ENCODE data around the gene GPN3.

GPN3 gene

DNA sequence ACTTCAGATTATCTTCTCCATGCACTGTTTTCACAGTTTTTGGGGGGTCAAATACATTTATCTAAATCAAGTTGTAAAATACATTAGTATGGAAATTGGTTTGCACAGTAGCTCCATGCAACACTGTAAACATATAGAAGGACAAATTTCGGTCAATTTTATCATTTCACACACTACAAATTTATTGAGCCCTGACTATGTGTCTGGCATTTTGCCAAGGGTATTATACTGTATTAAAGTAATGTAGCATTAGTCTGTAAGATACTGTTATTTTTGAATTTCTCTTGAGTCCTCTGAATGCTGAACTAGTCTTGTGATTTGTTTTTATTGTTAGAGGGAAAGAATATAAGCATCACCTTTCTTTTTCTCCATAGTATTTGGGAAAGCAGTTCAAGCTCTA lies 35.4 kb upstream of the GPN3 start:
- no peak for DNase-seq (ENCODE audit: low read depth)
- H3K4me3 ChIP-seq (ENCODE audit: low read depth, low read length) = no peak overlapping the region
- TF ChIP-seq, protein P1, sequence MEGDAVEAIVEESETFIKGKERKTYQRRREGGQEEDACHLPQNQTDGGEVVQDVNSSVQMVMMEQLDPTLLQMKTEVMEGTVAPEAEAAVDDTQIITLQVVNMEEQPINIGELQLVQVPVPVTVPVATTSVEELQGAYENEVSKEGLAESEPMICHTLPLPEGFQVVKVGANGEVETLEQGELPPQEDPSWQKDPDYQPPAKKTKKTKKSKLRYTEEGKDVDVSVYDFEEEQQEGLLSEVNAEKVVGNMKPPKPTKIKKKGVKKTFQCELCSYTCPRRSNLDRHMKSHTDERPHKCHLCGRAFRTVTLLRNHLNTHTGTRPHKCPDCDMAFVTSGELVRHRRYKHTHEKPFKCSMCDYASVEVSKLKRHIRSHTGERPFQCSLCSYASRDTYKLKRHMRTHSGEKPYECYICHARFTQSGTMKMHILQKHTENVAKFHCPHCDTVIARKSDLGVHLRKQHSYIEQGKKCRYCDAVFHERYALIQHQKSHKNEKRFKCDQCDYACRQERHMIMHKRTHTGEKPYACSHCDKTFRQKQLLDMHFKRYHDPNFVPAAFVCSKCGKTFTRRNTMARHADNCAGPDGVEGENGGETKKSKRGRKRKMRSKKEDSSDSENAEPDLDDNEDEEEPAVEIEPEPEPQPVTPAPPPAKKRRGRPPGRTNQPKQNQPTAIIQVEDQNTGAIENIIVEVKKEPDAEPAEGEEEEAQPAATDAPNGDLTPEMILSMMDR (conservative IDR thresholded peaks at IDR 0.05; ENCODE audit: low read depth, low read length) = no peak

- TF ChIP-seq, protein P1 (conservative IDR thresholded peaks at IDR 0.05; ENCODE audit: low read depth, low read length) = no peak
- H3K4me3 ChIP-seq (ENCODE audit: low read depth, low read length) = peak within 1 kb of the TSS; percentile 95
- peak; percentile 98 for DNase-seq (ENCODE audit: low read depth)
Observed at GRCh38 chr12:110501752-110502738, 34.0 kb upstream of the GPN3 start, which contains the start of the genes RAD9B and VPS29. Gene RAD9B, plus strand, starts transcription at chr12:110502331. Its CDS starts 7 bp downstream, at chr12:110502338. Gene VPS29, minus strand, starts transcription at chr12:110502111. Its CDS starts 60 bp downstream, at chr12:110502051.

- TF ChIP-seq, protein P1 (conservative IDR thresholded peaks at IDR 0.05; ENCODE audit: low read depth, low read length) = no peak
- peak overlapping the region; percentile 95 for H3K4me3 ChIP-seq (ENCODE audit: low read depth, low read length)
- peak; percentile 58 for DNase-seq (ENCODE audit: low read depth)
Observed at GRCh38 chr12:110501399-110501751, 33.3 kb upstream of the GPN3 start.

DNA sequence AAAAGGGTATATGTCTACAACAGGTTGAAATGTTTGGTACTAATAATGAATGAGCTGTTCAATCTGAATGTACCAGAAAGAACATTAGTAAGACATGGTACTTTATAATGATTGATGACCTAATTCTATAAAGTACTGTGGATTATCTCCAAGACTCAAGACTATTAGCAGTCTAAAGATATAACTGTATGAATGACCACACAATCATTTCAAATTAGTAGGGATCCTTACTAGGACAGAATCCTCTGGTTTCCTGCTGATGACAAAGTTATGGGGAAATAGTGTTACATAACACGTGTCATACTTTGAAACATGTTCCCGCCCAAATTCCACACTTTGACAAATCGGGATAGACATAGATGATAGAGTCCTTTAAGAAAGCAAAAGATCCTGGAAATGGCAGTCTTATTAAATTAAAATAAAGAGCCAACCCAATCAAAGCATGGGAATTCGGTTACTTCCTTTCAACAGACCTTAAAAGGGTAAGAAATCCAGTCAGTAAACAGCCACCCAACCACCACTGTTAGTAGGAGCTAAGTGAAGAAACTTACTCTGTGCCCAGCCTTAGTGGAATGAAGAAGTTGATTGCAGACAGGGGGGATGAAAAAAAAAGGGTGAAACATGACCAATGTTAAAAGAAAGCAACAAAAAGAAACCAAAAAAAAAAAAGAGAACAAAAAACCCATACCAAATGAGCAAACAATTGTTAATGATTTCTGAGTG lies 31.1 kb upstream of the GPN3 start:
- DNase-seq (ENCODE audit: low read depth) = peak; percentile 37
- H3K4me3 ChIP-seq (ENCODE audit: low read depth, low read length) = no peak overlapping the region
- TF ChIP-seq, protein P1 (conservative IDR thresholded peaks at IDR 0.05; ENCODE audit: low read depth, low read length) = no peak

DNA sequence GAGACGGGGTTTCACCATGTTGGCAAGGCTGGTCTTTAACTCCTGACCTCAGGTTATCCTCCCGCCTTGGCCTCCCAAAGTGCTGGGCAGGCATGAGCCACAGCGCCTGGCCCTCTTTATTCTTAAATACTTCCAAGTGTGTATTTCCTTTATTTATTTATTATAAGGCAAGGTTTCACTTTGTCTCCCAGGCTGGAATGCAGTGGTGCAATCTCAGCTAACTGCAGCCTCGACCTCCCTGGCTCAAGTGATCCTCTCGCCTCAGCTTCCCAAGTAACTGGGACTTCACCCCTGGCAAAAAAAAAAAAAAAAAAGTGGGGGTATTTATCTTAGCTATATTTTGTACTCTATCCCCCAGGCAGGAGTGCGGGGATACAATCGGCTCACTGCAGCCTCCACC lies 7.4 kb upstream of the GPN3 start:
- no peak overlapping the region for H3K4me3 ChIP-seq (ENCODE audit: low read depth, low read length)
- TF ChIP-seq, protein P1 (conservative IDR thresholded peaks at IDR 0.05; ENCODE audit: low read depth, low read length) = no peak
- peak; percentile 55 for DNase-seq (ENCODE audit: low read depth)

- peak overlapping the region; percentile 84 for H3K4me3 ChIP-seq (ENCODE audit: low read depth, low read length)
- no peak for DNase-seq (ENCODE audit: low read depth)
- TF ChIP-seq, protein P1 (conservative IDR thresholded peaks at IDR 0.05; ENCODE audit: low read depth, low read length) = no peak
Observed at GRCh38 chr12:110467847-110468213, 227 bp downstream of the GPN3 start.

Measured in choroid plexus epithelial cell (primary cell).